Naive B cell (primary cell): ENCODE measurements around the gene CZIB. TPM values are rescaled to one million over a fixed set of nuclear protein-coding genes. Genes with fewer than 3 reads are reported as not detected.
"Not testable (repeated sequence)": the region's sequence is repeated elsewhere in the genome, so short reads cannot be mapped to it uniquely, and the experiment has no call there.

Experiments
- ATAC-seq, 2 donors: fragments of 150-1000 bp; cut with Tn5 transposase; 2 replicates each; pipeline ENCODE4 v1.10.0; 2021; ENCODE audit warnings: low read depth in 2 of 2, mild to moderate bottlenecking in 2 of 2, moderate library complexity in 2 of 2
- DNase-seq: peaks from one replicate; pipeline ENCODE4 v3.0.0; 2022
- H3K27ac Mint-ChIP-seq, 6 donors: one replicate each; pipeline ENCODE4 v1.8.0; 2020 to 2022; ENCODE audit warnings: mild to moderate bottlenecking in 6 of 6, mixed read lengths in 6 of 6, moderate library complexity in 5 of 6, inconsistent platforms in 2 of 6
- H3K27me3 Mint-ChIP-seq, 3 donors: one replicate each; pipeline ENCODE4 v1.8.0; 2021 to 2022; ENCODE audit warnings: mixed read lengths in 3 of 3, mild to moderate bottlenecking in 1 of 3
- H3K36me3 Mint-ChIP-seq, 2 donors: one replicate each; pipeline ENCODE4 v1.8.0; 2020 to 2022; ENCODE audit warnings: mixed read lengths in 2 of 2, inconsistent platforms in 1 of 2, mild to moderate bottlenecking in 1 of 2
- H3K4me1 Mint-ChIP-seq, 3 donors: one replicate each; pipeline ENCODE4 v1.8.0; 2020 to 2022; ENCODE audit warnings: mixed read lengths in 3 of 3, inconsistent platforms in 1 of 3, mild to moderate bottlenecking in 1 of 3, moderate library complexity in 1 of 3
- H3K4me3 Mint-ChIP-seq, 8 donors: one replicate each; pipeline ENCODE4 v1.8.0; 2020 to 2022; ENCODE audit warnings: mild to moderate bottlenecking in 8 of 8, mixed read lengths in 8 of 8, moderate library complexity in 8 of 8, inconsistent platforms in 2 of 8
- H3K9me3 Mint-ChIP-seq, 7 donors: one replicate each; pipeline ENCODE4 v1.8.0; 2020 to 2022; ENCODE audit warnings: mixed read lengths in 7 of 7, mild to moderate bottlenecking in 5 of 7, inconsistent platforms in 2 of 7, moderate library complexity in 1 of 7
- polyA plus RNA-seq, 6 donors: library from polyadenylated mRNA; unstranded; fragments of 300-500 nt; fragmentation: Illumina TruSeq; gene quantifications; one replicate each; pipeline ENCODE4 v1.2.3, GENCODE V29; 2021; ENCODE audit warnings: low read depth in 6 of 6

Gene CZIB
- polyA plus RNA-seq, 6 donors from 2014 or later, result 34.5 to 63.0 (median 52.5) TPM

DNA sequence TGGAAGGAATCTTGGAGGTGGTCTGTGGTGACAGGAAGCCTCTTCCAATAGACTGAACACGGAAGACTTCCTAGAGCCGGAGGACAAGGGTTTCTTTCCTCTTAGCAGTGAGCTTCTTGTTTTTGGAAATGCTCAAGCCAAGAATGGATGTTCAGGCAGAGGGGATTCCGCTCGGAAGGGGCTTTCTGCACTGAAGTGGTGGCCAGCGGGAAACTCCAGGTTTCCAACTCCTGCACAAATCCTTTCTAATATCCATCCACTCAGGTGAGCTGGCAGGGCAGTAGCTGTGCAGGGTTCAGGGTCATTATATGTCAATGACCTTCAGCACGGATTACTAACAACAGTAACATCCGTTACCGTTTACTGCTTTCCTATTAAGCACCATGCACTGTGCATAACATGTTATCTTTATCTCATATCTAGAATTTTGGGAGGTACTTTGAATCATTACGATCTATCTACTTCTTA is 24.4 kb downstream of the CZIB start:
- ATAC-seq, result peak; percentile 21 to 25
- H3K4me3 Mint-ChIP-seq, result peak overlapping the region; percentile 83 to 98 (median 94)
- peaks cover 16 to 36% (median 21%) of the 10 kb centered on the region in 3 donors for H3K4me1 Mint-ChIP-seq

DNA sequence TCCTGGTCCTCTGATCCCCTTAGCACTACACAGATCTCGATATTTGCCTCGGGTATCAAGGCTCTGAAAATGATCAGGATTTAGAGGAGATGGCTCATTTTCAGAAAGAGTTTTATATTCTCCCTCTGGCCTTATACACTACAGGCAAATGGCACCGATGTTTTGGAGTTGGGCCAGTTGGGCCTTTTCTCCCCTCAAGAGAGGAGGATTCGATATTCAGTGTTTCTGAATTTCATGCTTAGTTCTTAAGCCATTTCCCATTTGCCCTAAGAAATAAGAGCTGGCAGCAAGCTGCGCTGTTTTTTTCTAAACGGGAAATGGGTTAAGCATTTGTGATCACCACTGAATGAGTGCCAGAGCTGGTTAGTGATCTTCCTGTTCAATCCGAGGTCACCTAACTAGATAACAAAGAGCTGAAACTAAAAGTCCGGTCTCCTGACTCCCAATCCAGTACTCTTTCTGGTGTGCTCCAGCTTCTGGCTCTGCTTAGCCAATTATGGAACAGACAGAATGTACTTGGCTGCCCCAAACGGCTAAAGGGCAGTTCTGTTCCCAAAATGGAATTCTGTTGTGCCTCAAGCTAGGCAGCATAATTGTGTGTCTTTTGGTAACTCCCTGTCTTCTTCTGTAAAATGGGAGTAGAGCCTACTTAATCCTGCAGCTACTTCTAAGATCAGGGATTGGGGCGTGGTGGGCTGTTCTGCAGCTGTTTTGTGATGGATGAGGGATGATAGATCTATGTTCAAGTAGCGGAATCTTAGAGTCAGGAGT is 25.0 kb downstream of the CZIB start:
- DNase-seq, result no peak
- H3K27ac Mint-ChIP-seq, result peak overlapping the region in 2 of 6 donors; percentile 25 to 81
- ATAC-seq, result no peak
- peaks cover 0 to 13% of the 10 kb centered on the region in 2 donors for H3K36me3 Mint-ChIP-seq
- H3K27me3 Mint-ChIP-seq, result no peaks in the 10 kb centered on the region
- H3K4me3 Mint-ChIP-seq, result peak overlapping the region in 7 of 8 donors; percentile 67 to 98 (median 94)
- H3K4me1 Mint-ChIP-seq, result peaks cover 16 to 36% (median 21%) of the 10 kb centered on the region in 3 donors
- H3K9me3 Mint-ChIP-seq, result peaks cover 0 to 4% (median 0%) of the 10 kb centered on the region in 7 donors

More for the DNA sequence above, 24.4 kb downstream of the CZIB start:
- Mint-ChIP-seq H3K27ac (peak overlapping the region; percentile 83 to 93 (median 90)), H3K36me3 (peaks cover 0 to 13% of the 10 kb centered on the region in 2 donors), H3K9me3 (peaks cover 0 to 4% (median 0%) of the 10 kb centered on the region in 7 donors), H3K27me3 (no peaks in the 10 kb centered on the region)
- no peak for DNase-seq

DNA sequence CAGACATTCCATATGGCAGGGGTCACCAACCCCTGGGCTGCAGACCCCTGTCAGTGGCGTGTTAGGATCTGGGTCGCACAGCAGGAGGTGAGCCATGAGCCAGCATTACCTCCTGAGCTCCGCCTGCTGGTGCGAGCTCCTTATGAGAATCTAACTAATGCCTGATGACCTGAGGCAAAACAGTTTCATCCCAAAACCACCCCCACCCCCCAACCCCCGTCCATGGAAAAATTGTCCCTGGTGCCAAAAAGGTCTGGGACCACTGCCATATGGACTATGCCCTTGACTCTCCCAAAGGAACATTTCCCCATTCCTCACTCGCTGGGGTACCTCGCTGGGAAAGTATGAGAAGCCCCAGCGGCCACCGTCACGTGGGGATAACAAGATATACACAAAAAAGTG is 30.2 kb downstream of the CZIB start:
- Mint-ChIP-seq H3K36me3 (no peaks in the 10 kb centered on the region), H3K4me3 (no peak overlapping the region), H3K27me3 (peaks cover 12 to 25% (median 19%) of the 10 kb centered on the region in 3 donors), H3K27ac (no peak overlapping the region), H3K4me1 (no peaks in the 10 kb centered on the region), H3K9me3 (peaks cover 0 to 4% (median 0%) of the 10 kb centered on the region in 7 donors)
- no peak for DNase-seq
- ATAC-seq, result no peak

DNA sequence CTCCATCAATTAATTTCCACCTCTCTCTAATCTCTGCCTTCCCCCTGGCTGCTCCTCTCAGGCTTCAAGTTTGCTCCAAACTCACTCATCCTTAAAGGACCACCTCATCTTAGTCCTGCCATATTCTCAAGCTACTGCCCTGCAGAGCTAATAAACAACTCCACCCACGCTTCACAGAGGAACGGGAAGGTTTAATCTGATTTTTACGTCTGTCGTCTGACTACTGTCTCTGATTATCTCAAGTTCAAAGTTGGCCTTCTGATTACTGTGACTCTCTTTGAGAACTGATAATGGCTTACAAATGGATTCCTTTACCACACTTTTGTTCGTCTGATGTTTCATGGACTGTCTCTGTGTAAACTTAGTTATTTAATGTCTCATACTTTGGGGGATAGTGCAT is 31.4 kb downstream of the CZIB start:
- Mint-ChIP-seq H3K4me1 (no peaks in the 10 kb centered on the region), H3K9me3 (peaks cover 0 to 4% (median 0%) of the 10 kb centered on the region in 7 donors), H3K36me3 (no peaks in the 10 kb centered on the region), H3K27me3 (peaks cover 12 to 25% (median 19%) of the 10 kb centered on the region in 3 donors), H3K27ac (no peak overlapping the region), H3K4me3 (no peak overlapping the region)
- ATAC-seq (no peak), DNase-seq (no peak)

DNA sequence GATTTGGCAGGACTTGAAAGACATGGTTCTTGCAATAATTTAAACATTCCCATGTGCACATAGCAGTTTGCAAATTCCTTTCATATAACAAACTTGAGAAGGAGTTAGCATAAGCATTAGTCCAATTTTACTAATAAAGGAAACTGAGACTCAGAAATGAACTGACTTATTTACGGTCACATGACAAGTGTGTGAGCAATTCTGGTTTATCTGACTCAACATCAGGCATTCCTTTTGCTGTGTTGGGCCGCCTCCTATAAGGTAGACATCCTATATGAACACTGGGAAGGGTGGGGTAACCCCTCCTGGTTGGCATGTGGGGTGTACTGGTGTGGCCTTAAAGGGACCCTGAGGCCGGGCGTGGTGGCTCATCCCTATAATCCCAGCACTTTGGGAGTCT is 32.3 kb downstream of the CZIB start:
- H3K27me3 Mint-ChIP-seq, result peaks cover 12 to 25% (median 19%) of the 10 kb centered on the region in 3 donors
- peaks cover 0 to 4% (median 0%) of the 10 kb centered on the region in 7 donors for H3K9me3 Mint-ChIP-seq
- DNase-seq (no peak), ATAC-seq (no peak)
- no peaks in the 10 kb centered on the region for H3K36me3 Mint-ChIP-seq
- no peaks in the 10 kb centered on the region for H3K4me1 Mint-ChIP-seq
- no peak overlapping the region for H3K4me3 Mint-ChIP-seq
- H3K27ac Mint-ChIP-seq, result no peak overlapping the region

DNA sequence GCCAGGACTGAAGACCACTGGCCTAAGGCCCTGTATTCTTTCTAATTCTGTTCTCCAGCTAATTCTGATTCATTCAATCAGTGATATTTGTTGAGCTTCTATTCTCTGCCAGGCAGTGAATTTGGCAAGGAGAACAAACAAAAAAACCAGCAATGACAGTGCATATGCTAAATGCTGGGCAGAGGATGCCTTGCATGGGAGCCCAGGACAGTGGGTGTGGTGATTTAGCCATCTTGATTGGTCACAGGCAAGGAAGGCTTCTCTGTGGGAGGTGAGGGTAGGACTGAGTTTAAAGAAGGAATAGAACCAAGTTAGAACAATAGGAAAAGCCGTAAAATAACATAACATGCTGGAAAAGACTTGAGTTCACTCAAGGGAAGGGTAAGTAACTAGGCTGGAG is 33.0 kb downstream of the CZIB start:
- Mint-ChIP-seq H3K9me3 (peaks cover 0 to 4% (median 0%) of the 10 kb centered on the region in 7 donors), H3K4me1 (no peaks in the 10 kb centered on the region), H3K27ac (no peak overlapping the region), H3K36me3 (no peaks in the 10 kb centered on the region), H3K4me3 (no peak overlapping the region), H3K27me3 (peaks cover 12 to 25% (median 19%) of the 10 kb centered on the region in 3 donors)
- no peak for ATAC-seq
- DNase-seq, result no peak

DNA sequence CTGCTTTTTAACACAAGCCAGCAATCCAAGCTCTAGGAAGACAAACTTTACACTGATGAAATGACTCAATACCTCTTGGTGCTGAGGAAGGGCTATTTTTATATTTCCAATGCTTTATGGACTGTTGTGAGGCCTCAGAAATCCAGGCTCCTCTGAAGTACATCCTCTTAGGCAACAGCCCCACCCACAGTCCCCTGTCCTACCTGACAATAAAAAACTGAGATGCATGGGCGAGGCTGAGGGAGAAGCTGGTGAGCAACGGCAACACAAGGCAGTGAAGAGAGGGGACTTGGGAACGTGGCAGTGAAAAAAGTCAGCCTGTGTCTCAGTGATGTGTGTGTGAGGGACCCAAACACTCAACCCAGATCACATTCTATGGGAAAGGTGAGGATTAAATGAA is 33.9 kb downstream of the CZIB start:
- H3K4me1 Mint-ChIP-seq, result no peaks in the 10 kb centered on the region

DNA sequence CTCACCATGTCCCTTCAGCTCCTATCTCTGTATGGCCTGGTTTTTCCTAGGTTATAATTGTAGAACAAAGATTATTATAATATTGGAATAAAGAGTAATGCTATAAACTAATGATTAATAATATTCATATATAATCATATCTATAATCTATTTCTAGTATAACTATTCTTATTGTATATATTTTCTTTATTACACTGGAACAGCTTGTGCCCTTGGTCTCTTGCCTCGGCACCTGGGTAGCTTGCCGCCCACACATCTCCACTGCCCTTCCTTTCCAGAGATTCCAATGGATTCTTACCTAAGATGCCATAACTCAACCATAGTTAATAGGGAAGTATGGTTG is 34.5 kb downstream of the CZIB start:
- DNase-seq, result not testable (repeated sequence)

More for the DNA sequence above, 33.9 kb downstream of the CZIB start:
- no peaks in the 10 kb centered on the region for H3K36me3 Mint-ChIP-seq
- no peak for ATAC-seq
- peaks cover 12 to 25% (median 19%) of the 10 kb centered on the region in 3 donors for H3K27me3 Mint-ChIP-seq
- H3K27ac Mint-ChIP-seq, result no peak overlapping the region
- H3K4me3 Mint-ChIP-seq, result no peak overlapping the region
- no peaks in the 10 kb centered on the region for H3K9me3 Mint-ChIP-seq
- DNase-seq, result no peak

DNA sequence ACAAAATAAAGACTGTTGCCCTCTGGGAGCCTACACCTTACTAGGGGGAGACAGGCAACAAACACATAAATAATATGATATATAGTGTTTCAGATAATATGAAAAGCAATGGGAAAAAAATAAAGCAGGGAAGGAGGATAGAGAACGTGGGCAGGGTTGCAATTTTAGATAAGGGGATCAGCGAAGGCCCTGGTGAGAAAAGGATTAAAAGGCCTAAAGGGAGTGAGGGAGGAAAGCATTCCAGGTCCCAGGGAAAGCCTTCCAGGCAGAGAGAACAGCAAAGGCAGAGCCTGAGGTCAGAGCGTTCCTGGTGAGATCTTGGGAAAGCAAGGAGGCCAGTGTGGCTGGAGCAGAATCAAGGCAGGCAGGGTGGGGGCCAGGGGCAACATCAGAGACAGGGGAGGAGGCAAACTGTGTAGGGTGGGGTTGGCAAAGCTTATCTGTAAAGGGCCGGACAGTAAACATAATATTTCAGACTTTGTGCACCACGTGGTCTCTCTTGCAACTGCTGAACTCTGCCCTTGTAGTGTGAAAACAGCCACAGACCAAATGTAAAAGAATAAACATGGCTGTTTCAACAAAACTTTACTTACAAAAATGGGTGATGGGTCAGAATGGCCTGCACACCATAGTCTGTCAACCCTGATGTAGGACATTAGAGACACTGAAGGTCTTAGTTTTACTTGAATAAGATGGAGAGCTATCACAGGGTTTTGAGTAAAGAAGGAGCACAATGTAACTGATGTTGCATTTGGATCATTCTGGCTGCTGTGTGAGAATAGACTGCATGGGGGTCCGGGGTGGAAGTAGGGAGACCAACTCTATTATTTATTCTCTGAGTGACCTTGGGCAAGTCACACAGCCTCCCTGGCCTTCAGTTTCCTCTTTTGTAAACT is 37.1 kb downstream of the CZIB start:
- H3K36me3 Mint-ChIP-seq, result no peaks in the 10 kb centered on the region
- no peaks in the 10 kb centered on the region for H3K9me3 Mint-ChIP-seq
- no peaks in the 10 kb centered on the region for H3K4me1 Mint-ChIP-seq
- no peak for DNase-seq
- ATAC-seq, result no peak
- H3K27ac Mint-ChIP-seq, result no peak overlapping the region
- peaks cover 18 to 37% (median 26%) of the 10 kb centered on the region in 3 donors for H3K27me3 Mint-ChIP-seq
- no peak overlapping the region for H3K4me3 Mint-ChIP-seq

More for the DNA sequence above, 34.5 kb downstream of the CZIB start:
- H3K27ac Mint-ChIP-seq, H3K4me1 Mint-ChIP-seq, H3K36me3 Mint-ChIP-seq, ATAC-seq, H3K4me3 Mint-ChIP-seq, H3K9me3 Mint-ChIP-seq: not testable (repeated sequence)
- H3K27me3 Mint-ChIP-seq, result peaks cover 16 to 25% (median 21%) of the 10 kb centered on the region in 3 donors

DNA sequence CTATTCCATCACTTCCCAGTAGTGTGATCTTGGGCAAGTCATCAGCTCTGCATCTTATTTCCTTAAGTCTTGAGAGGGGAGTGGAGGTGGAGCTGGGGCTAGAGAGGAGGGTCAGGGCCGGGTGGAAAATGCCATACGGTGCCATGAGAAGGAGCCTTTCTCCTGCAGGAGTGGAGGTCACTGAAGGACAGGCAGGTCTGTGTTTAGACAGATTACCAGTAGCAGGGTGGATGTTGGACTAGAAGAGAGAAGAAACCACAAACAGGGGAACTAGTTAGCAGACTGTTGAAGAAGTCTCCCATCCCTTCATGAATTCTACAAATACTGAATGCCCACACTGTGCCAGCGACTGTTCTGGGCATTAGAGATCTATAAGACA is 37.7 kb downstream of the CZIB start:
- Mint-ChIP-seq H3K36me3 (no peaks in the 10 kb centered on the region), H3K4me3 (no peak overlapping the region), H3K27me3 (peaks cover 18 to 37% (median 26%) of the 10 kb centered on the region in 3 donors), H3K9me3 (no peaks in the 10 kb centered on the region), H3K4me1 (no peaks in the 10 kb centered on the region), H3K27ac (no peak overlapping the region)
- ATAC-seq (no peak), DNase-seq (no peak)

DNA sequence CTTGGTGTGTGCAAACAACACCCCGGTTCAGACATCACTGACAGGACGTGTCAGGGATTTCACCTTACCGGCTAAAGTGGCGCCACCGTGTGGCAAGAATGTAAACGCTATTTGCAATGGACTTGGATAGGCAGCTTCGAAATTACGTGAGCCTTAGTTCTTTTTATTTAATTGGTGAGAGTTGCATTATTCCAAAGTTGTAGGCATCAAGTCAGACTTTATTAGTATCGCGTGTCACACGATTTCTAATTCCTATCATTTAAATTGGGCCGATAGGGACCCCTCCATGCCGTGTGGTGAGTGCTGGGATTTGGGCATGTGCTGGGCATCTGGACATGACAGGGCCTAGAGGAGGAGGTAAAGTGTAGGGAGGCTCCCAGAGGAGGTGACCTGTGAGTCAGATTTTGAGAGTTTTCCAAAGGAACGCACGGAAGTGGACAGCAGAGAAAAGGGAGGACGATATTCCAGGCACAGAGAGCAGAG is 38.3 kb downstream of the CZIB start:
- Mint-ChIP-seq H3K36me3 (peaks cover 0 to 5% of the 10 kb centered on the region in 2 donors), H3K4me3 (no peak overlapping the region), H3K4me1 (no peaks in the 10 kb centered on the region), H3K27ac (no peak overlapping the region), H3K27me3 (peaks cover 18 to 37% (median 26%) of the 10 kb centered on the region in 3 donors), H3K9me3 (no peaks in the 10 kb centered on the region)
- ATAC-seq (peak; percentile 71 to 90), DNase-seq (peak; percentile 60)

DNA sequence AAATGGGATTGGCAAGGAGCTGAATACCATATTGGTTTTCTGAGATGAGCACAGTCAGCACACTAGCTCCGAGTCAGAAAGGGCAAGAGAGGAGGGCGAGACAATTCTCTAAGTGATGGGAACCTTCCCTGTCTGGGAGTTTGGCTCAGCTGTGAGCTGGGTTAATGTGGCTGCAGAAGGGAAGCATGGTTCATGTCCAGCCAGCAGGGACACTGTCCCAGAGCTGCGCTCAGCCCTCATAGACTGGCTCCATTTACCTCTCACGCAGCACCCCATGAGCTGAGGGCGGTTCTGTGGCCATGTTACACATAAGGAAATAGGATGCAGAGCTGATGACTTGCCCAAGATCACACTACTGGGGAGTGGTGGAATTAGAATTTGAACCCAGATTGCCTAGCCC is 39.5 kb downstream of the CZIB start:
- no peak overlapping the region for H3K4me3 Mint-ChIP-seq
- H3K4me1 Mint-ChIP-seq, result no peaks in the 10 kb centered on the region
- no peaks in the 10 kb centered on the region for H3K9me3 Mint-ChIP-seq
- no peak overlapping the region for H3K27ac Mint-ChIP-seq
- peaks cover 0 to 5% of the 10 kb centered on the region in 2 donors for H3K36me3 Mint-ChIP-seq
- peaks cover 17 to 44% (median 31%) of the 10 kb centered on the region in 3 donors for H3K27me3 Mint-ChIP-seq
- ATAC-seq, result no peak
- DNase-seq, result no peak

DNA sequence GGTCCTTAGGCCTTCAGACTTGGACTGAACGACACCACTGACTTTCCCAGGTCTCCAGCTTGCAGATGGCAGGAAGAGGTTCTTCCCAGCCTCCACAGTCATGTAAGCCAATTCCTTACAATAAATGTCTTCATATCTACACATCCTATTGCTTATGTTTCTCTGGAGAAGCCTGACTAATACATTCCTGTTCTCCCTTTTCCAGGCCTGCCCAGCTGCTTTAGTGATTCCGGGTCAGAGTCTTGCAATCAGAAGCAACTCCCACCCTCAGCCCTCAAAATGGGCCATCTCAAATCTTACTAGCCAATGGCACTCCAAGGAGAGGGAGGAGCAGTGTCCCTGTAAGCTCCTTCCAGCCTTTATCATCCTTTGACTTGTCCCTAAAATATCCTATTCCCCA is 40.2 kb downstream of the CZIB start:
- Mint-ChIP-seq H3K36me3 (peaks cover 0 to 5% of the 10 kb centered on the region in 2 donors), H3K27ac (no peak overlapping the region), H3K4me1 (no peaks in the 10 kb centered on the region)

More for the DNA sequence above, 40.2 kb downstream of the CZIB start:
- no peak for DNase-seq
- H3K4me3 Mint-ChIP-seq, result no peak overlapping the region
- no peaks in the 10 kb centered on the region for H3K9me3 Mint-ChIP-seq
- peaks cover 20 to 48% (median 36%) of the 10 kb centered on the region in 3 donors for H3K27me3 Mint-ChIP-seq
- ATAC-seq, result no peak
